Keratinocyte (primary cell): ENCODE measurements around the gene GBP1. TPM values are rescaled to one million over a fixed set of nuclear protein-coding genes. Genes with fewer than 3 reads are reported as not detected.

Experiments
- DNase-seq: peaks from one replicate; pipeline ENCODE4 v3.0.0-alpha.2; 2011; ENCODE audit warnings: low read depth, missing footprints, low spot score
- FAIRE-seq: peaks from 2 replicates; lab custom pipeline; 2011; peaks lifted over from hg19 to GRCh38; lab: Jason Lieb, UNC
- H2AFZ ChIP-seq: 2 replicates; pipeline ENCODE4 v1.6.0; 2012; ENCODE audit warnings: low read length, control low read depth, inconsistent platforms; ENCODE audit not compliant: control insufficient read depth
- H3K27ac ChIP-seq: 2 replicates; pipeline ENCODE4 v1.5.1; 2011; ENCODE audit warnings: low read length; ENCODE audit not compliant: control insufficient read depth, insufficient read depth
- H3K27me3 ChIP-seq: 3 replicates; pipeline ENCODE4 v1.6.0; 2011; ENCODE audit warnings: low read length; ENCODE audit not compliant: control insufficient read depth, insufficient read depth; ENCODE audit errors: extremely low read depth
- H3K36me3 ChIP-seq, 2 experiments: 2 replicates in 1 of 2; 3 replicates in 1 of 2; pipeline ENCODE4 v1.5.1; 2011; ENCODE audit warnings: low read length in 2 of 2, mild to moderate bottlenecking in 1 of 2; ENCODE audit not compliant: control insufficient read depth in 2 of 2, insufficient read depth in 2 of 2; ENCODE audit errors: extremely low read depth in 1 of 2
- H3K4me1 ChIP-seq: 3 replicates; pipeline ENCODE4 v1.5.1; 2011; ENCODE audit warnings: low read length; ENCODE audit not compliant: control insufficient read depth, insufficient read depth; ENCODE audit errors: extremely low read depth
- H3K4me2 ChIP-seq: 3 replicates; pipeline ENCODE4 v1.6.0; 2011; ENCODE audit warnings: low read depth, low read length; ENCODE audit not compliant: control insufficient read depth, insufficient read depth; ENCODE audit errors: extremely low read depth
- H3K4me3 ChIP-seq, 3 experiments: fragments of 200-600 bp in 1 of 3; sonication (generic) in 1 of 3; 2 replicates in 2 of 3; 3 replicates in 1 of 3; pipeline ENCODE4 v1.5.1; 2011 to 2016; ENCODE audit warnings: low read length in 3 of 3, mild to moderate bottlenecking in 3 of 3, control low read depth in 2 of 3, inconsistent platforms in 1 of 3, low read depth in 1 of 3, mixed read lengths in 1 of 3, mixed run types in 1 of 3, moderate library complexity in 1 of 3; ENCODE audit not compliant: control insufficient read depth in 2 of 3, insufficient read depth in 2 of 3; ENCODE audit errors: extremely low read depth in 1 of 3
- H3K79me2 ChIP-seq: 2 replicates; pipeline ENCODE4 v1.6.0; 2012; ENCODE audit warnings: low read length; ENCODE audit not compliant: control insufficient read depth, insufficient read depth
- H3K9ac ChIP-seq: 3 replicates; pipeline ENCODE4 v1.6.0; 2011; ENCODE audit warnings: low read length; ENCODE audit not compliant: control insufficient read depth, insufficient read depth; ENCODE audit errors: extremely low read depth
- H3K9me1 ChIP-seq: 3 replicates; pipeline ENCODE4 v1.6.0; 2011; ENCODE audit warnings: low read length; ENCODE audit not compliant: control insufficient read depth, insufficient read depth; ENCODE audit errors: extremely low read depth
- H3K9me3 ChIP-seq: 2 replicates; pipeline ENCODE4 v1.5.1; 2012; ENCODE audit warnings: low read depth, low read length; ENCODE audit not compliant: control insufficient read depth
- H4K20me1 ChIP-seq: 3 replicates; pipeline ENCODE4 v1.6.0; 2011; ENCODE audit warnings: low read length; ENCODE audit not compliant: control insufficient read depth, insufficient read depth; ENCODE audit errors: extremely low read depth
- EZH2 ChIP-seq: IDR thresholded peaks from one replicate; pipeline ENCODE4 v1.6.1; 2012; ENCODE audit warnings: inconsistent platforms, mild to moderate bottlenecking, low read length, moderate library complexity
- dilution Hi-C: fragments of 300-500 bp; cut with MboI; formaldehyde crosslinking; loops from one replicate; pipeline ENCODE4 v1.7.0; 2020; ENCODE audit warnings: low sequenced_read_pairs; ENCODE audit not compliant: extremely low pct_ligation_motif_present
- polyA plus RNA-seq, 5 experiments: library from polyadenylated mRNA; depleted of rRNA in 3 of 5; stranded (reverse) in 3 of 5; stranded (forward) in 1 of 5; unstranded in 1 of 5; fragments of >200 nt; gene quantifications; 1 replicate in 1 of 5; 2 replicates in 3 of 5; 3 replicates in 1 of 5; pipeline versions ENCODE4 v1.2.1 to v1.2.3, GENCODE V29; 2011 to 2012; ENCODE audit warnings: missing spikeins in 2 of 5, low read depth in 1 of 5, low replicate concordance in 1 of 5
- TF ChIP-seq, protein P1 (sequence below), 3 experiments: IDR thresholded peaks in 1 of 3; conservative IDR thresholded peaks in 1 of 3; optimal IDR thresholded peaks in 1 of 3; 2 replicates in 2 of 3; 3 replicates in 1 of 3; pipeline versions ENCODE3 to v1.5.1; 2011; ENCODE audit warnings: low read length in 3 of 3, mild to moderate bottlenecking in 3 of 3, moderate library complexity in 2 of 3, control low read depth in 1 of 3, inconsistent platforms in 1 of 3; ENCODE audit not compliant: insufficient read depth in 2 of 3; ENCODE audit errors: extremely low read depth in 1 of 3

GBP1 gene
- polyA plus RNA-seq, 1 donor (not counting 4 experiments of a cell fraction or from before 2014, with no cell fraction given): 22.7 TPM

- H3K9me1 ChIP-seq: no peaks in the 10 kb centered on the region
- H3K36me3 ChIP-seq: no peaks in the 10 kb centered on the region
- peaks cover 23% of the 10 kb centered on the region for H3K4me1 ChIP-seq
- H3K4me3 ChIP-seq: no peak overlapping the region
- no peak overlapping the region for H3K4me2 ChIP-seq
- peaks cover 4% of the 10 kb centered on the region for H3K9me3 ChIP-seq
- no peak overlapping the region for H3K9ac ChIP-seq
- no peak for TF ChIP-seq EZH2
- TF ChIP-seq, protein P1, sequence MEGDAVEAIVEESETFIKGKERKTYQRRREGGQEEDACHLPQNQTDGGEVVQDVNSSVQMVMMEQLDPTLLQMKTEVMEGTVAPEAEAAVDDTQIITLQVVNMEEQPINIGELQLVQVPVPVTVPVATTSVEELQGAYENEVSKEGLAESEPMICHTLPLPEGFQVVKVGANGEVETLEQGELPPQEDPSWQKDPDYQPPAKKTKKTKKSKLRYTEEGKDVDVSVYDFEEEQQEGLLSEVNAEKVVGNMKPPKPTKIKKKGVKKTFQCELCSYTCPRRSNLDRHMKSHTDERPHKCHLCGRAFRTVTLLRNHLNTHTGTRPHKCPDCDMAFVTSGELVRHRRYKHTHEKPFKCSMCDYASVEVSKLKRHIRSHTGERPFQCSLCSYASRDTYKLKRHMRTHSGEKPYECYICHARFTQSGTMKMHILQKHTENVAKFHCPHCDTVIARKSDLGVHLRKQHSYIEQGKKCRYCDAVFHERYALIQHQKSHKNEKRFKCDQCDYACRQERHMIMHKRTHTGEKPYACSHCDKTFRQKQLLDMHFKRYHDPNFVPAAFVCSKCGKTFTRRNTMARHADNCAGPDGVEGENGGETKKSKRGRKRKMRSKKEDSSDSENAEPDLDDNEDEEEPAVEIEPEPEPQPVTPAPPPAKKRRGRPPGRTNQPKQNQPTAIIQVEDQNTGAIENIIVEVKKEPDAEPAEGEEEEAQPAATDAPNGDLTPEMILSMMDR (optimal IDR thresholded peaks at IDR 0.05 in 1 of 3, IDR thresholded peaks at IDR 0.05 in 1 of 3, conservative IDR thresholded peaks at IDR 0.05 in 1 of 3; ENCODE audit: extremely low read depth in 1 of 3, insufficient read depth in 2 of 3, low read length in 3 of 3): no peak
- DNase-seq (no peak), FAIRE-seq (peak; percentile 36)
- no peaks in the 10 kb centered on the region for H3K79me2 ChIP-seq
- H3K27me3 ChIP-seq: no peaks in the 10 kb centered on the region
- no peak overlapping the region for H2AFZ ChIP-seq
- dilution Hi-C loops: no loop called here
- no peaks in the 10 kb centered on the region for H4K20me1 ChIP-seq
- H3K27ac ChIP-seq: no peak overlapping the region
These were observed 19.9 kb downstream of the GBP1 start for GRCh38 chr1:89044970-89045721.

- TF ChIP-seq, protein P1 (optimal IDR thresholded peaks at IDR 0.05 in 1 of 3, IDR thresholded peaks at IDR 0.05 in 1 of 3, conservative IDR thresholded peaks at IDR 0.05 in 1 of 3; ENCODE audit: extremely low read depth in 1 of 3, insufficient read depth in 2 of 3, low read length in 3 of 3): no peak
- no peak for TF ChIP-seq EZH2
- FAIRE-seq: no peak
These were observed 21.1 kb downstream of the GBP1 start for GRCh38 chr1:89043940-89044339.

More at GRCh38 chr1:89043940-89044339, 21.1 kb downstream of the GBP1 start:
- Histone ChIP-seq H3K9me1 (no peaks in the 10 kb centered on the region), H3K79me2 (no peaks in the 10 kb centered on the region), H3K9me3 (peaks cover 4% of the 10 kb centered on the region), H2AFZ (no peak overlapping the region), H3K4me1 (peaks cover 12% of the 10 kb centered on the region), H3K4me3 (no peak overlapping the region), H3K27me3 (no peaks in the 10 kb centered on the region), H3K36me3 (no peaks in the 10 kb centered on the region), H3K4me2 (no peak overlapping the region), H3K9ac (no peak overlapping the region), H3K27ac (no peak overlapping the region), H4K20me1 (no peaks in the 10 kb centered on the region)
- no peak for DNase-seq
- dilution Hi-C loops: no loop called here
